HG03175 (cell line): Measurements from ENCODE around the gene CAPG.
"Not testable (repeated sequence)": the region's sequence is repeated elsewhere in the genome, so short reads cannot be mapped to it uniquely, and the experiment has no call there.

Experiments
- ATAC-seq: cut with Tn5 transposase; IDR thresholded peaks from one replicate; pipeline ENCODE4 v1.9.1; 2021; ENCODE audit warnings: mild to moderate bottlenecking, moderate library complexity; ENCODE audit not compliant: unreplicated experiment

Gene CAPG

DNA sequence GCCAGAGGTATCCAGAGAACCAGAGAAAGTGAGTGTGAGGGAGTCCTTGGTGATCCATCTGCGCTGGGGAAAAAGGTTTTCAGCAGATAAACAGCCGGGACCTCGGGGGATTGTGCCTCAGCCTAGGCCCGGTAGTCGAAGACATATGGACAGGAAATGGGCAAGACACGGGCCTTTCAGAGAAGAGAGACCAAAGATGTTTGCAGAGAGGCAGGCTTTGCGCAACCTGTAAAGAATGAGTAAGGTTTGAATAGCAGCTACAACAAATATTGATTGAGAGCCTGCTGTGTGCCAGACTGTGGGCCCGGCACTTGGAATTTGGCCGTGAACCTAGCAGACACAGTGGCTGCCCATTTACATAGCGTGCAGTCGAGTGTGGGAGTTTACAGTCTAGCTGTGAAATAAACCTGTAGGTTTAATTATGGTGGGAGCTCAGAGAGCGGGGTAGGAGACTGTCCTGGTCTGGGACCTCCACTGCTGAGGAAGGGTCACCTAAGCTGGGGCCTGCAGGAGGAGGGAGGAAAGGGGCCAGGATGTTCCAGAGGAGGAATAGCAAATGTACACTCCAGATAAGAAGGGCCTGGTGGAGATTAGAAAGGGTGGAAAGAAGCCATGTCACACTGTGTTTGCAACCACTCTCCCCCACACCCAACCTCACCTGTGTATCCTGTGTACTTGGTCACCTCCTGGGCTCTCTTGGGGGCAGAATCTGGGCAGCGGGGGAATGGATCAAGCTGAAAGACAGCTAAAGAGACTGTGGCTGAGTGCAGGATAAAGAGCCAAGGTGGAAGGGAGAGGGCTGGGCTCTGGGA is 11.3 kb upstream of the CAPG start:
- ATAC-seq, result no peak

DNA sequence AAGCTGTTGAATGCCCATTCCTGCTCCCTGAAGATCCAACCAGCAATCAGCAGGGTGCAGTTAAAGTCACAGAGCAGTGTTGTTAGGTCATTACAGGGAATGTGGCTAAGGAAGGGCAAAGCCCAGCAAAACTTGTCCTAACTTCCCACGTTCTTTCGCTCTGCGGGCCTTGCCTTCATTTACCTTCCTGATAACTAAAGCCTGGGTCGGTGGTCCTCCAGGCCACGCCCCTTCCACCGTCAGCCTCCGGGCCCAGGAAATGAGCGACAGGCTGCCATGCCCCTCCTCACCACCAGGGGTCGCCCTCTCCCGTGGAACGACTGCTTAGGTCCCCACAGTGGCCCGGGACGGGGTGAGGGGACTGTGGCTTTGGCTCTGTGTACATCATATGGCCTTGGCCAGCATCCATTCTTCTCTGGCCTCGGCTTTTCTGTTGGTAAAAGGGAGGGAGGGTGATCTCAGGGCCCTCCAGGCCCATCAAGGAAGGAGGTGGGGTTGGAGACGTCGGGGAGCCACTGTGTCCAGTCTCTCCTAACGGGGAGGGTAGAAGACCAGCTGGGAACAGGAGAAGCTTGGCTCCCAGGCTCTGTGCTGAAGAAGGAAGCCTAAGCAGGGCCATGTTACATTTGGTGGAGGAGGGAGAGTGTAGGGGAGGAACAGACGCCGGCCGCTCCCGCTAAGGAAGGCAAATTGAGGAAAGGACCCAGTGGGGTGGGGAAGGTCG is 10.5 kb upstream of the CAPG start:
- peak; percentile 62 for ATAC-seq

- no peak for ATAC-seq
Observed at GRCh38 chr2:85419009-85419675, 9.0 kb upstream of the CAPG start.

- peak; percentile 89 for ATAC-seq
Observed at GRCh38 chr2:85418132-85419008, 8.2 kb upstream of the CAPG start, which contains the start of gene SH2D6. SH2D6 (plus strand) TSS chr2:85418714; CDS start chr2:85429466, 10,752 bp downstream.

DNA sequence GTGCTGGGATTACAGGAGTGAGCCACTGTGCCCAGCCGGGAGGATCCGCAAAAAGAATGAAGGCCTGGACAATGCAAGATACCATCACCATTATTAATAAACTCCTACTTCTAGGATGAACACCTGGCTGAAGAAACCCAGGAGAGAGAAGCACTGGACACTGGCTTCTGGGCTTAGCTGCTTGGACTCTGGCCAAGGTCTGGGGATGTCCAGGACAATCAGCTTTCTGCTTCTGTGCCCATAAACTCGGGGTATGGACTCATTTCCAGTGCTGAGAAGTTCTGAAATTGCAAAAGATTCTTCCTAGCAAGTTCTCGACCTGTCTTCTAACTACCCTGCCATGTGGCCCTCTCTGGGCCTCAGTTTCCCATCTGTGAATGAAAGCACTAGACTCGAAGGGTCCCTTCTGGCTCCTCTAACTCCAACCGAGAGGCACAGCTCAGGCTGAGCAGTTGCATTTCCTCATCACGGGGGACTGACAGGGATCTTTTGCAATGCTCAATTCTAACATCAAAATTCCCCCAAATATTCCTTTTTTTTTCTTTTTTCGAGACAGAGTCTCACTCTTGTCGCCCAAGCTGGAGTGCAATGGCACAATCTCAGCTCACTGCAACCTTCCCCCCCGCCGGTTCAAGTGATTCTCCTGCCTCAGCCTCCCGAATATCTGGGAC is 5.9 kb upstream of the CAPG start:
- no peak for ATAC-seq

GRCh38 chr2:85414761-85415553 is 4.8 kb upstream of the CAPG start:
- no peak for ATAC-seq

DNA sequence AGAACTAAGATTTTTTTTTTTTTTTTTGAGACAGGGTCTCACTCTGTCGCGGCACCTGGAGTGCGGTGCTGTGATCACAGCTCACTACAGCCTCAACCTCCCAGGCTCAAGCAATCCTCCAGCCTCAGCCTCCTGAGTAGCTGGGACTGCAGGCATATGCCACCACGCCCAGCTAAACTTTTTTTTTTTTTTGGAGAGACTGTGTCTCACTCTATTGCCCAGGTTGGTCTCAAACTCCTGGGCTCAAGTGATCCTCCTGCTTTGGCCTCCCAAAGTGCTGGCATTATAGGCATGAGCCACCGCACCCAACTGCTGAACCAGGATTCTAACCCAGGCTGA is 4.2 kb upstream of the CAPG start:
- not testable (repeated sequence) for ATAC-seq

GRCh38 chr2:85413592-85414420 is 3.6 kb upstream of the CAPG start:
- no peak for ATAC-seq

DNA sequence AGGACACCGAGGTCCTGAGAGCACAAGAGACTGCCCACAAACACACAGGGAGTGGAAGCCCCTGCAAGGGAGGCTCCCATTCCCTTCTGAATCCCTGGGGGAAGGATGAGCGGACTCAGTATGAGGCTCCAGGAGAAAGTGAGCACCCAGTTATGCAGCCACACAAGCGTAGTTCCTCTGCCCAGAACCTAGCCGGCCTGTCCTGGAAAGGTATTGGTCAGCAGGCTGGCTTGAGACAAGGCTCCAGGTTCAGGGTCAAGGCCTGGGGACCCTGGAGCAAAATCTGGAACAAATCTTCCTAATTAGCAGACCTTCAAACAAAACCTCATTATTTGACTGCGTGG is 1.2 kb upstream of the CAPG start:
- no peak for ATAC-seq

GRCh38 chr2:85410584-85411404 is 628 bp upstream of the CAPG start:
- no peak for ATAC-seq

DNA sequence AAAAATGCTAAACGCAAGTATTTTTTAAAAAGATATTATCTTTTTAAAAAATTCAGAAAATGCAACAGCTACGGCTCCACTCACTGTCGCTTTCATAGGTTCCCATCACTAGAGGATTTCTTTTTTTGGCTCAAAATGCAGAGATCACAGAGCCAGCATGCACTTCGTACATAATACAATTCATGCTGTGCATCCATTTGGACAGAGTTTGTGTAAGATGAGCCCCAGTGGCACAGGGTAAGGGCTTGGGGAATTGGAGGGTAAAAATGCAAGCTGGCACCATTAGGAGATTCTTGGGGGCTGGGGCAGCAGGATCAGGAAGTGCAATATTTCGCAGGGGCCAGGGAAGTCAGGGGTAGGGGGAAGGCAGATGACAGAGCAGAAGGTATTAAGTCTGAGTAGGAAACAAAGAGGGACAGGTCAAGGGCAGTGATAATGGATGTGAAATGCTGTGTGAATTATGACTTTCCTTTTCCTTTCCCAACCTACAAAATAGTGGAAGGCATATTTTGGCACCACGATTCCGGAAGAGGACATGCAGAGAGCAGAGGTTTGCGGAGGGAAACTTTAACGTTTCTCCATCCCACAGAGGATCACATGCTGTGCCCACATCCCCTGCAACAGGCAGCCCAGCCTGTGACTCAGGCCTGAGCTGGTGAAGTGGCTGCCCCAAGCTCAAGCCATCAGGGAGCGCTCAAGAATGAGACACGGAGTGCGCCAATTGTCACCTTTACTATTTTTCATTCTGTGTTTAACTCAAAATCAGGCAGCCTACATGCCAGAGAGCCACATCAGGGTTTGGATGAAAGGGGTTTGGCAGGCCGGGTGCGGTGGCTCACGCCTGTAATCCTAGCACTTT is 4.7 kb downstream of the CAPG start:
- ATAC-seq, result no peak

- ATAC-seq, result no peak
Observed at GRCh38 chr2:85401844-85402243, 8.3 kb downstream of the CAPG start.

GRCh38 chr2:85401464-85401805 is 8.7 kb downstream of the CAPG start:
- ATAC-seq, result no peak

- no peak for ATAC-seq
Observed at GRCh38 chr2:85400541-85401463, 9.4 kb downstream of the CAPG start.

DNA sequence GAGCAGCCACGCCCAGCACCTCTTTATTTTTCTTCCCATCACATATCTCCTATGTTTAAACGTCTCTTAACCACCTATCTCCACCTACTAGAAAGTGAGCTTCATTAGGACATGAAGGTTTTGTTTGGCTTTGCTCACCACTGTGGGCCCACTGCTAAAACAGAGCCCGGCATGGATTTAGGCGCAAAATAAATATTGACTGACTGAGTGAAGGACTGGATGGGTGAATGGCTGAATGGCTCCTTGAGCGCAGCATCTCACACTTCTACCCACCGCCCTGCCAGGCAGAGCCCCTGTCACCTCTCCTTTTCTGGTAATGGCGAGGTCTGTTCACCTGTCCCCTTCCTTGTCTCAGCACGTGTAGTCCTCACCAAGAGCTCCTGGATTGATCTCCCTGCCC is 10.1 kb downstream of the CAPG start:
- no peak for ATAC-seq

DNA sequence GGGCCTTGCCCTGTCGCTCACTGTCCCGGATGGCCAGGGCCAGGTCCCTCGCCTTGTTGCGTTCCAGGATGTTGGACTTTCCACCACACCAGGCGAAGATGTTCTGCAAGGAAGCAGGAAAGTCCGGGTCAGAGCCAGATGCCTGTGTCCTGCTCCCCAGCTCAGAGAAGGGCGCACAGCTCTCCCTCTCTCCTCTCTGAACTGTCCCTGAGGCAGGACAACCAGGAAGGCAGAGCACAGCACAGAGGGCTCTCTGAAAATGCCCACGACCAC is 11.0 kb downstream of the CAPG start:
- no peak for ATAC-seq
